H1 (cell line): ENCODE results near the gene STAG2. TPM values are rescaled to one million over a fixed set of nuclear protein-coding genes. Genes with fewer than 3 reads are reported as not detected.

Experiments
- CTCF ChIA-PET: fragments of 300-600 bp; sonication (Branson Sonifier 250); formaldehyde crosslinking; loops from one replicate; lab custom pipeline; 2021; ENCODE audit not compliant: partially characterized antibody; lab: Charles Lee
- POLR2A ChIA-PET: fragments of 300-600 bp; sonication (Branson Sonifier 250); formaldehyde crosslinking; loops from one replicate; lab custom pipeline; 2021; ENCODE audit warnings: inconsistent platforms; ENCODE audit not compliant: partially characterized antibody; lab: Charles Lee
- DNase-seq, 2 experiments: peaks; one replicate each; pipeline versions ENCODE4 v3.0.0 to v3.0.0-alpha.2; 2010 to 2022; ENCODE audit warnings: low spot score in 2 of 2, low read depth in 1 of 2, mixed read lengths in 1 of 2
- FAIRE-seq: peaks from 2 replicates; lab custom pipeline; 2011; peaks lifted over from hg19 to GRCh38; lab: Jason Lieb, UNC
- H2AFZ ChIP-seq: 2 replicates; pipeline ENCODE4 v1.8.1; 2012; ENCODE audit warnings: low read length, inconsistent platforms
- H2AK5ac ChIP-seq: 2 replicates; pipeline ENCODE4 v1.6.1; 2013; ENCODE audit warnings: low read depth, low read length
- H2BK120ac ChIP-seq: replicated peaks from 2 replicates; pipeline ENCODE3; 2013; ENCODE audit warnings: low read depth, low read length, inconsistent platforms
- H2BK12ac ChIP-seq: 2 replicates; pipeline ENCODE4 v1.6.1; 2013; ENCODE audit warnings: low read depth, low read length
- H2BK15ac ChIP-seq: 2 replicates; pipeline ENCODE4 v1.6.1; 2013; ENCODE audit warnings: low read length
- H2BK20ac ChIP-seq: 2 replicates; pipeline ENCODE4 v1.6.1; 2013; ENCODE audit warnings: low read length
- H2BK5ac ChIP-seq: 2 replicates; pipeline ENCODE4 v1.6.1; 2013; ENCODE audit warnings: low read depth, low read length
- H3K14ac ChIP-seq: 2 replicates; pipeline ENCODE4 v1.6.1; 2013; ENCODE audit warnings: inconsistent platforms; ENCODE audit not compliant: insufficient read length
- H3K18ac ChIP-seq: 2 replicates; pipeline ENCODE4 v1.6.1; 2013; ENCODE audit warnings: low read length; ENCODE audit errors: extremely low read depth
- H3K23ac ChIP-seq: 2 replicates; pipeline ENCODE4 v1.6.1; 2013; ENCODE audit warnings: inconsistent platforms; ENCODE audit not compliant: insufficient read length
- H3K23me2 ChIP-seq: 2 replicates; pipeline ENCODE4 v1.6.1; 2013; ENCODE audit warnings: low read depth, low read length
- H3K27ac ChIP-seq: 2 replicates; pipeline ENCODE4 v1.6.1; 2011; ENCODE audit warnings: low read depth, low read length, inconsistent platforms
- H3K27me3 ChIP-seq, 4 experiments: replicated peaks in 1 of 4; 1 replicate in 1 of 4; 2 replicates in 3 of 4; pipeline versions ENCODE4 v1.6.1 to v1.8.1; 2011 to 2013; ENCODE audit warnings: low read length in 3 of 4, mild to moderate bottlenecking in 3 of 4, inconsistent platforms in 2 of 4, mixed read lengths in 2 of 4, moderate library complexity in 1 of 4; ENCODE audit not compliant: control insufficient read depth in 3 of 4, insufficient read depth in 3 of 4; ENCODE audit errors: extremely low read depth in 1 of 4
- H3K36me3 ChIP-seq, 4 experiments: 2 replicates each; pipeline versions ENCODE4 v1.6.1 to v1.8.1; 2011 to 2013; ENCODE audit warnings: mild to moderate bottlenecking in 4 of 4, low read length in 3 of 4, moderate library complexity in 2 of 4, control low read depth in 1 of 4, inconsistent platforms in 1 of 4; ENCODE audit not compliant: insufficient read depth in 4 of 4, control insufficient read depth in 2 of 4
- H3K4ac ChIP-seq: replicated peaks from 2 replicates; pipeline ENCODE3; 2013; ENCODE audit warnings: low read length, low read depth, mixed read lengths, inconsistent platforms; ENCODE audit not compliant: insufficient read length
- H3K4me1 ChIP-seq, 4 experiments: replicated peaks in 1 of 4; 1 replicate in 1 of 4; 2 replicates in 3 of 4; pipeline versions ENCODE4 v1.6.1 to v1.8.1; 2011 to 2013; ENCODE audit warnings: low read length in 3 of 4, inconsistent platforms in 2 of 4, mixed read lengths in 1 of 4; ENCODE audit not compliant: insufficient read depth in 4 of 4, control insufficient read depth in 3 of 4
- H3K4me2 ChIP-seq, 2 experiments: 2 replicates each; pipeline versions ENCODE4 v1.6.1 to v1.8.1; 2011 to 2013; ENCODE audit warnings: low read depth in 2 of 2, low read length in 2 of 2, control low read depth in 1 of 2, inconsistent platforms in 1 of 2, mild to moderate bottlenecking in 1 of 2; ENCODE audit not compliant: insufficient read depth in 1 of 2
- H3K4me3 ChIP-seq, 4 experiments: fragments of 200-600, 300-600 bp in 1 of 4; sonication (generic), shearing (Covaris generic), sonication (Bioruptor Twin) in 1 of 4; 2 replicates each; pipeline versions ENCODE4 v1.5.1 to v1.8.1; 2011 to 2016; ENCODE audit warnings: low read length in 4 of 4, low read depth in 3 of 4, control low read depth in 2 of 4, inconsistent platforms in 2 of 4, mild to moderate bottlenecking in 2 of 4, mixed read lengths in 1 of 4, moderate library complexity in 1 of 4; ENCODE audit not compliant: insufficient read depth in 2 of 4; ENCODE audit errors: extremely low read depth in 1 of 4
- H3K56ac ChIP-seq: replicated peaks from 2 replicates; pipeline ENCODE3; 2013; ENCODE audit warnings: low read depth, mild to moderate bottlenecking, mixed read lengths, low read length, inconsistent platforms; ENCODE audit not compliant: insufficient read length
- H3K79me1 ChIP-seq: 2 replicates; pipeline ENCODE4 v1.6.1; 2013; ENCODE audit warnings: low read depth, low read length, control low read depth
- H3K79me2 ChIP-seq, 2 experiments: 2 replicates each; pipeline versions ENCODE4 v1.6.1 to v1.8.1; 2012 to 2013; ENCODE audit warnings: low read length in 2 of 2, mild to moderate bottlenecking in 2 of 2, inconsistent platforms in 1 of 2; ENCODE audit not compliant: insufficient read depth in 2 of 2, control insufficient read depth in 1 of 2
- H3K9ac ChIP-seq, 4 experiments: replicated peaks in 1 of 4; 1 replicate in 1 of 4; 2 replicates in 3 of 4; pipeline versions ENCODE4 v1.6.1 to v1.8.1; 2011 to 2013; ENCODE audit warnings: low read depth in 3 of 4, low read length in 3 of 4, control low read depth in 2 of 4, mild to moderate bottlenecking in 2 of 4, moderate library complexity in 2 of 4, inconsistent platforms in 1 of 4; ENCODE audit errors: extremely low read depth in 1 of 4
- H3K9me3 ChIP-seq, 2 experiments: 2 replicates each; pipeline versions ENCODE4 v1.6.1 to v1.8.1; 2012 to 2013; ENCODE audit warnings: mild to moderate bottlenecking in 2 of 2, moderate library complexity in 2 of 2, control low read depth in 1 of 2, inconsistent platforms in 1 of 2, low read depth in 1 of 2, low read length in 1 of 2, mixed read lengths in 1 of 2; ENCODE audit not compliant: insufficient read depth in 2 of 2
- H4K20me1 ChIP-seq, 2 experiments: replicated peaks in 1 of 2; 2 replicates each; pipeline versions ENCODE3 to v1.8.1; 2011 to 2013; ENCODE audit warnings: inconsistent platforms in 2 of 2, low read length in 2 of 2, mild to moderate bottlenecking in 1 of 2; ENCODE audit not compliant: insufficient read depth in 2 of 2, control insufficient read depth in 1 of 2
- H4K5ac ChIP-seq: 2 replicates; pipeline ENCODE4 v1.6.1; 2013; ENCODE audit warnings: low read length, low read depth, mixed read lengths, inconsistent platforms; ENCODE audit not compliant: insufficient read length
- H4K8ac ChIP-seq: 2 replicates; pipeline ENCODE4 v1.8.0; 2013; ENCODE audit warnings: mild to moderate bottlenecking, moderate library complexity, low read length, inconsistent platforms; ENCODE audit not compliant: insufficient read depth; ENCODE audit errors: extremely low read depth
- H4K91ac ChIP-seq: replicated peaks from 2 replicates; pipeline ENCODE3; 2013; ENCODE audit warnings: low read length, mixed read lengths, inconsistent platforms; ENCODE audit not compliant: insufficient read length
- ATF2 ChIP-seq: IDR thresholded peaks from 2 replicates; pipeline ENCODE4 v1.6.1; 2012; ENCODE audit warnings: low read length, inconsistent platforms
- POLR2AphosphoS5 ChIP-seq: IDR thresholded peaks from 2 replicates; pipeline ENCODE4 v1.6.1; 2011; ENCODE audit warnings: low read depth, low read length
- RAD21 ChIP-seq, 2 experiments: IDR thresholded peaks in 1 of 2; conservative IDR thresholded peaks in 1 of 2; 2 replicates each; pipeline ENCODE4 v1.6.1; 2011; ENCODE audit warnings: low read depth in 2 of 2, low read length in 2 of 2, improper control_type of control experiment in 1 of 2, inconsistent platforms in 1 of 2, mild to moderate bottlenecking in 1 of 2, moderate library complexity in 1 of 2
- RBBP5 ChIP-seq: IDR thresholded peaks from 2 replicates; pipeline ENCODE4 v1.7.1; 2012; ENCODE audit warnings: low read depth, mild to moderate bottlenecking, inconsistent platforms, low read length, moderate library complexity, borderline replicate concordance
- SAP30 ChIP-seq: fragments of 300-600 bp; sonication (generic); IDR thresholded peaks from 2 replicates; pipeline ENCODE4 v1.7.1; 2012; ENCODE audit warnings: low read length, moderate library complexity, mild to moderate bottlenecking, inconsistent platforms; ENCODE audit not compliant: insufficient read depth, insufficient replicate concordance
- SIN3A ChIP-seq, 2 experiments: IDR thresholded peaks in 1 of 2; conservative IDR thresholded peaks in 1 of 2; 2 replicates each; pipeline ENCODE4 v1.6.1; 2011 to 2012; ENCODE audit warnings: low read length in 2 of 2, improper control_type of control experiment in 1 of 2, low read depth in 1 of 2, mild to moderate bottlenecking in 1 of 2
- SIX5 ChIP-seq: IDR thresholded peaks from 2 replicates; pipeline ENCODE4 v1.6.1; 2011; ENCODE audit warnings: mild to moderate bottlenecking, low read depth, low read length
- WGBS, 2 experiments: shearing (Covaris generic) in 1 of 2; methylation state at CpG; one replicate each; pipeline versions ENCODE4 v1.1.6 to v1.1.7; 2013 to 2015; ENCODE audit warnings: low lambda C conversion rate in 2 of 2, mixed read lengths in 2 of 2, inconsistent platforms in 1 of 2, low coverage in 1 of 2, missing lambda C conversion rate in 1 of 2; ENCODE audit not compliant: insufficient replicate concordance in 2 of 2, insufficient coverage in 1 of 2, insufficient read length in 1 of 2; ENCODE audit errors: extremely low coverage in 1 of 2, missing lambda C conversion rate in 1 of 2; 5-methylcytosine and 5-hydroxymethylcytosine counted together
- polyA plus RNA-seq, 7 experiments: library from polyadenylated mRNA; depleted of rRNA in 3 of 7; stranded (reverse) in 5 of 7; unstranded in 2 of 7; fragments of >200 nt in 5 of 7; fragments of 200-250 nt in 2 of 7; gene quantifications; 1 replicate in 5 of 7; 2 replicates in 1 of 7; 4 replicates in 1 of 7; pipeline versions ENCODE4 v1.2.1 to v1.2.3, GENCODE V29; 2011 to 2013; ENCODE audit warnings: missing spikeins in 2 of 7, mixed read lengths in 2 of 7
- total RNA-seq: library from RNA; stranded (reverse); fragmentation: NEBNext Ultra II Directional; extraction: Animal tissue kit (Norgen Biotek cat#: 25700); gene quantifications from 2 replicates; pipeline ENCODE4 v1.2.1, GENCODE V29; 2021

Gene STAG2
- total and polyA plus RNA-seq, 2 of the 8 experiments (the other 6 are each of a cell fraction or from before 2014, with no cell fraction given) = 20.3 to 94.9 TPM

- H2BK120ac ChIP-seq = no peak overlapping the region
- ChIA-PET CTCF (interaction anchor here (0.8 to 1.2 kb wide), 2 partner anchors 99 to 141 kb away, joined by 3 to 4 read pairs; no protein-coding TSS in a partner anchor), POLR2A (interaction anchor here (0.8 kb wide), 1 partner anchor 13 kb away, joined by 5 read pairs; no protein-coding TSS in a partner anchor)
- TF ChIP-seq RAD21 (IDR thresholded peaks at IDR 0.05 in 1 of 2, conservative IDR thresholded peaks at IDR 0.05 in 1 of 2; ENCODE audit: low read depth in 2 of 2, low read length in 2 of 2) = peak; percentile 29 to 30
- TF ChIP-seq ATF2 = no peak
- no peak for TF ChIP-seq RBBP5
- no peak for TF ChIP-seq SIX5
- no peak for TF ChIP-seq SIN3A (conservative IDR thresholded peaks at IDR 0.05 in 1 of 2, IDR thresholded peaks at IDR 0.05 in 1 of 2; ENCODE audit: low read depth in 1 of 2, low read length in 2 of 2)
- TF ChIP-seq SAP30 = no peak
- TF ChIP-seq POLR2AphosphoS5 = no peak
- no peak overlapping the region for H2BK20ac ChIP-seq
- DNase-seq = no peak
- no peak overlapping the region for H4K8ac ChIP-seq
- no peak overlapping the region for H2AK5ac ChIP-seq
- no peak overlapping the region for H4K91ac ChIP-seq
- H3K4me2 ChIP-seq = no peak overlapping the region
- H3K14ac ChIP-seq = no peak overlapping the region
- no peaks in the 10 kb centered on the region for H3K79me1 ChIP-seq
- H3K4ac ChIP-seq = no peak overlapping the region
- H3K9ac ChIP-seq = no peak overlapping the region
- H2BK15ac ChIP-seq = no peak overlapping the region
- no peaks in the 10 kb centered on the region for H3K23me2 ChIP-seq
- H3K4me1 ChIP-seq = no peaks in the 10 kb centered on the region
- no peaks in the 10 kb centered on the region for H3K9me3 ChIP-seq
- H3K79me2 ChIP-seq = peaks cover 0 to 94% of the 10 kb centered on the region in 2 experiments; a peak in 3 of 4 replicates
- peaks cover 5 to 8% of the 10 kb centered on the region in 2 experiments for H4K20me1 ChIP-seq
- no peak overlapping the region for H3K27ac ChIP-seq
- 92% methylated on average over 1 of the region's 1 CpG; no CpG with 5 or more reads in 1 of the 2 experiments for WGBS, 2 experiments
- no peak for FAIRE-seq
- no peak overlapping the region for H3K23ac ChIP-seq
- H3K27me3 ChIP-seq = no peaks in the 10 kb centered on the region
- no peak overlapping the region for H2AFZ ChIP-seq
- no peak overlapping the region for H2BK5ac ChIP-seq
- H2BK12ac ChIP-seq = no peak overlapping the region
- H3K18ac ChIP-seq = no peak overlapping the region
- no peaks in the 10 kb centered on the region for H3K36me3 ChIP-seq
- no peak overlapping the region for H4K5ac ChIP-seq
- H3K56ac ChIP-seq = no peak overlapping the region
- H3K4me3 ChIP-seq = no peak overlapping the region
Observed at GRCh38 chrX:123976706-123977316, 15.3 kb downstream of the STAG2 start.
